Inflammatory macrophage treated with lipopolysaccharide for 1 hour (primary cell): ENCODE data around the gene KRTAP1-4.
"Not testable (repeated sequence)": the region's sequence is repeated elsewhere in the genome, so short reads cannot be mapped to it uniquely, and the experiment has no call there.

ENCODE experiments used
- DNase-seq, 2 donors: peaks; one replicate each; pipeline ENCODE4 v3.0.0-alpha.2; 2020 to 2022

The KRTAP1-4 gene

GRCh38 chr17:41046735-41047465, 16.9 kb upstream of the KRTAP1-4 start, which contains the start of gene KRTAP2-1:
Gene KRTAP2-1 (minus strand): TSS chr17:41047316. CDS start chr17:41047267, 49 bp downstream.
- not testable (repeated sequence) for DNase-seq

DNA sequence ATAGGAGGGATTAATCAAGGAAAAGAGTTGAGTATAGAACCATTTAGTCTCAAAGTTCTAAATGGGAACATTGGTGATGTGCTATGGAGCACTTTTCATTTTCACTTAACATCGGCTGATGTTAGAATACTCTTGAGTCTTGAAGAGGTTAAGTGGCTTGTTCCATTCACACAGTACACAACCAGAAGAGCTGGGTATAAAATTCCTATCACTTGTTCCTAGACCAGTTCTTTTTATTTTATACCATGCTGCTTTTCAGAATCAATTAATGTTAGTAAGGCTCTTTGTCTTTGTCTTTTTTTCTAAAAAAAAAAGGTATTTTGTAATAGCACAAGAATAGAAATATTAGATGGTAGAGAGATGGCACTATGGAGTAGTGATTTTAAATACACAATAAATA, 13.0 kb upstream of the KRTAP1-4 start:
- no peak for DNase-seq

DNA sequence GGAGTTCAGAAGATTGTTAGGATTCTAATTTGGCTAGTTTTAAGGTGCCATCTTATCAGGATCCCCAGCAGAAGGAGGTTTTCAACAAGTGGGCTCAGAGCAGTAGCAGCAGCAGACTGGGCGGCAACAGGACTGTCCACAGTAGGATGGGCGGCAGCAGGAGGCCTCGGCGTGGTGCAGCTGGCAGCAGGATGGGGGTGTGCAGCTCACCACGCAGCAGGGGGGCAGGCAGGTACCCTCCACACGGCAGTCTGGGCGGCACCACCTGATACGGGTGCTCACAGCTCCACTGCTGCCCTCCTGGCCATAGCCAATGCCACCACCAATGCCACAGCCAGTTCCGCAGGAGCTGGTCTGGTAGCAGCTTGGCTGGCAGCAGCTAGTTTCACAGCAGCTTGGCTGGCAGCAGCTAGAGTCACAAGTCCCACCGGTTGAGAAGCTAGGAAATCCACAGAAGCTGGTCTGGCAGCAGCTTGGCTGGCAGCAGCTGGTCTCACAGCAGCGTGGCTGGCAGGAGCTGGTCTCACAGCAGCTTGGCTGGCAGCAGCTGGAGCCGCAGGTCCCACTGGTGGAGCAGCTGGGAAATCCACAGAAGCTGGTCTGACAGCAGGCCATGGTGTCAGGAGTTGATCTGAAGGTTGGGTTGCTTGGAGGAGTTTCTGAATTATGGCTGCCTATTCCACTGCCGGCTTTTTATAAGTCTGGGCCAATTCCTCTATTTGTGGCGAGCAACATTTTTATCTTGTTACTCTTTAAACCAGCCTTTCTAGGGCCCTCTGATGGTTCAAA, 11.0 kb upstream of the KRTAP1-4 start, which contains the start of gene KRTAP1-1:
KRTAP1-1 (minus strand) TSS at position 668 of the 789 bp plus-strand sequence; CDS start at position 615, 53 bp downstream.
- not testable (repeated sequence) for DNase-seq

GRCh38 chr17:41037853-41038350, 7.9 kb upstream of the KRTAP1-4 start:
- DNase-seq, result no peak

DNA sequence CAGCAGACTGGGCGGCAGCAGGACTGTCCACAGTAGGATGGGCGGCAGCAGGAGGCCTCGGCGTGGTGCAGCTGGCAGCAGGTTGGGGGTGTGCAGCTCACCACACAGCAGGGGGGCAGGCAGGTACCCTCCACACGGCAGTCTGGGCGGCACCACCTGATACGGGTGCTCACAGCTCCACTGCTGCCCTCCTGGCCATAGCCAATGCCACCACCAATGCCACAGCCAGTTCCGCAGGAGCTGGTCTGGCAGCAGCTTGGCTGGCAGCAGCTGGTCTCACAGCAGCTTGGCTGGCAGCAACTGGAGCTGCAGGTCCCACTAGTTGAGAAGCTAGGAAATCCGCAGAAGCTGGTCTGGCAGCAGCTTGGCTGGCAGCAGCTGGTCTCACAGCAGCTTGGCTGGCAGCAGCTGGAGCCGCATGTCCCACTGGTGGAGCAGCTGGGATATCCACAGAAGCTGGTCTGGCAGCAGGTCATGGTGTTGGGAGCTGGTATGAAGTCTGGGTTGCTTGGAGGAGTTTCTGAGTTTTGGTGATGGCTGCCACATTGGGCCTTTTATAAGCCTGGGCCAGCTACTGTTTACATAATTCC, 4.4 kb upstream of the KRTAP1-4 start, which contains the start of gene KRTAP1-3:
KRTAP1-3 (minus strand) TSS at position 529 of the 590 bp plus-strand sequence; CDS start at position 476, 53 bp downstream.
- not testable (repeated sequence) for DNase-seq

DNA sequence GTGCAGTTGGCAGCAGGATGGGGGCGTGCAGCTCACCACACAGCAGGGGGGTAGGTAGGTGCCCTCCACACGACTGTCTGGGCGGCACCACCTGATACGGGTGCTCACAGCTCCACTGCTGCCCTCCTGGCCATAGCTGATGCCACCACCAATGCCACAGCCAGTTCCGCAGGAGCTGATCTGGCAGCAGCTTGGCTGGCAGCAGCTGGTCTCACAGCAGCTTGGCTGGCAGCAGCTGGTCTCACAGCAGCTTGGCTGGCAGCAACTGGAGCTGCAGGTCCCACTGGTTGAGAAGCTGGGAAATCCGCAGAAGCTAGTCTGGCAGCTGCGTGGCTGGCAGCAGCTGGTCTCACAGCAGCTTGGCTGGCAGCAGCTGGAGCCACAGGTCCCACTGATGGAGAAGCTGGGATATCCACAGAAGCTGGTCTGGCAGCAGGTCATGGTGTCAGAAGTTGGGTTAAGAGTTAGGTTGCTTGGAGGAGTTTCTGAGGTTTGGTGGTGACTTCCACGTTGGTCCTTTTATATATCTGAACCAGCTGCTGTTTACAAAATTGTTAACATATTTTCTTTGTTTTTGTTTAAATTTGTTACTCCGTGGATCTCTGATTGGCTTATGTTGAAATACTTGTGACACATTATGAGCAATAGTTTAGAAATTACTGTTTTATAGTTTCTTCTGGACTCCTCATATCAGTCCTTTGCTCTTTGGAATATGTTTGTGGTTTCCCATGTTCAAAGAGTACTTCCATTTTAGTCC, 3.1 kb downstream of the KRTAP1-4 start, which contains the start of gene KRTAP1-5:
KRTAP1-5 (minus strand) TSS at position 494 of the 757 bp plus-strand sequence; CDS start at position 441, 53 bp downstream.
- DNase-seq, result no peak

- DNase-seq, result no peak
These were observed 5.3 kb downstream of the KRTAP1-4 start for GRCh38 chr17:41024697-41025096.

DNA sequence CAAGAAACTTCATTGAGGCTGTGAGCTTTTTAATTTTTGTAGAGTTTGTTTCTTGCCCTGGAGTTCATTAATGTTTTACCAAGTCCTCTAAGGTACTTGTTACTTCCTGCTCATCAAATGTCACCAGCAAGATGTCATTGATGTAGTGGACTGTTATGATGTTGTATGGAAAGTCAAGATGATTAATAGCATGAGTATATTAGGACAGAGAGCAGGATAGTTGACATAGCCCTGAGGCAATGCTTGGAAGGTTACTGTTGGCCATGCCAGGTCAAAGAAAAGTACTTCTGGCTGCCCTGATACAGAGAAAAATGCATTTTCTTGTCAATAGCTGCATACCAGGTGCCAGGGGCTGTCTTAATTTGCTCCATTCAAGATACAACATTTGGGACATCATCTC, 9.7 kb downstream of the KRTAP1-4 start:
- no peak for DNase-seq

- no peak for DNase-seq
These were observed 10.6 kb downstream of the KRTAP1-4 start for GRCh38 chr17:41019415-41019814.

DNA sequence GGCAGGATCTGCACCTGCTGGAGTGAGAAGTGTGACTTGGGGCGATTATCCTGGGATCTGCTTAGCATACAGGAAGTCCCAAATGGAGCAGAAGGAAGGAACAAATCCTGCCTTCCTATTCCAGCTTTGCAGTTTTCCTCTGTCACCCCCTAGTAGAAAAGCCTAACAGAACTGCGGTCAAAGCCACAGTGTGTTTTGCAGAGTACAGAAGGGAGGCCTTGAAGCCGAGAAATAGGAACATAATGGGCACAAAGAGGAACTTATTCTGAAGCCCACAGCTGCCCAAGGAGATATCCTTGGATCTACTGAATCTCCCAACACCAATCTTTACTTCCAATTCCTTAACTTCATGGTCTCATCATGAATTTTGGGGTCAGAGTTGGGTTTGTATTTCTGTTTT, 11.5 kb downstream of the KRTAP1-4 start:
- DNase-seq, result no peak

- DNase-seq, result no peak
These were observed 13.3 kb downstream of the KRTAP1-4 start for GRCh38 chr17:41016578-41017215.

DNA sequence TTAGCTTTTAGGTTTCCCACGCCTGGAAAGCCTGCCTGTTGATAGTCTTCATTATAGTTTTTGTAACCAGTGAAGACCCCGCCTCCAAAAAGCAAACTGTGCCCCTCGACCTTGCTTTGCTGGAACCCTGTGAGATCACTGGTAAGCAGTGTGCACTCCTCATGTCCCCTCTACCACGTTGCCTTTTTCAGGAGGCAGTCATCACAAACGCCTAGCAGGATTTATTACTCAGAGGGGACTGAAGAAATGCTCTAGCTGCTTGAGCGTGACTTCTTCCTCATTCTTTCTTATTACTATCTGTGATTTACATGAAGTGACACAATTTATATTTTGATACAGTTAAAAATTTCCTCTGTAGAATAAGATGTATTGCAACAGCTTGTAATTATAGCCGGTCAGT, 14.5 kb downstream of the KRTAP1-4 start:
- DNase-seq, result no peak

GRCh38 chr17:41013606-41014005, 16.4 kb downstream of the KRTAP1-4 start:
- no peak for DNase-seq

- DNase-seq, result no peak
These were observed 16.8 kb downstream of the KRTAP1-4 start for GRCh38 chr17:41013181-41013580.

DNA sequence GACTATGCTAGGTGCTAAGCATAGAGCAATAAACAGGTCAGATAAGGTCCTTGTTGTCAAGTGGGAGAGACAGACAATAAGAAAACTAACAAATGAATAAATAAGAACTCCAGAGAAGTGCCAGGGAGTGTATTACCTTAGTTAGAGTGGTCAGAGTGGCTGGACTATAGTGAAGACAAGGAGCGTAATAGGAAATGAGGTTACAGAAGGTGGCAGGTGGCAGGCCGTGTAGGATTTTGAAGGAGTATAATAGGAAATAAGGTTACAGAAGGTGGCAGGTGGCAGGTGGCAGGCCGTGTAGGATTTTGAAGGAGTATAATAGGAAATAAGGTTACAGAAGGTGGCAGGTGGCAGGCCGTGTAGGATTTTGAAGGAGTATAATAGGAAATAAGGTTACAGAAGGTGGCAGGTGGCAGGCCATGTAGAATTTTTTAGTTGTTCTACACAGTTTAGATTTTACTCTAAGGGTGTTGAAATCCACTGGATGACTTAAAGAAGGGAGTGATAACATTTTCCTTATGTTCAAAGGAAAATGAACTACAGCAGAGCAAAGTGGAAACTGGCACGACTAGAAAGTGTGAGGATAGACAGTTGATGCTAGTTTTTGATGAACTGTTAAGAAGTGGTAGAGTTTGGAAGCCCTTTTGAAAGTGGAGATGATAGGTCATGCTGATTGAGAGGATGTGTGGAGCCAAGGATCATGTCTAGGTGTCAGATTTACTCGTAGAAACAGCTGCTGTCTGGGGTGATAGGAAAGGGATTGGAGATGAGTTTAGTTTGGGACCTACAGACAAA, 17.5 kb downstream of the KRTAP1-4 start:
- DNase-seq, result no peak

GRCh38 chr17:41010441-41010840, 19.6 kb downstream of the KRTAP1-4 start:
- no peak for DNase-seq

GRCh38 chr17:41009936-41010335, 20.1 kb downstream of the KRTAP1-4 start:
- DNase-seq, result no peak

DNA sequence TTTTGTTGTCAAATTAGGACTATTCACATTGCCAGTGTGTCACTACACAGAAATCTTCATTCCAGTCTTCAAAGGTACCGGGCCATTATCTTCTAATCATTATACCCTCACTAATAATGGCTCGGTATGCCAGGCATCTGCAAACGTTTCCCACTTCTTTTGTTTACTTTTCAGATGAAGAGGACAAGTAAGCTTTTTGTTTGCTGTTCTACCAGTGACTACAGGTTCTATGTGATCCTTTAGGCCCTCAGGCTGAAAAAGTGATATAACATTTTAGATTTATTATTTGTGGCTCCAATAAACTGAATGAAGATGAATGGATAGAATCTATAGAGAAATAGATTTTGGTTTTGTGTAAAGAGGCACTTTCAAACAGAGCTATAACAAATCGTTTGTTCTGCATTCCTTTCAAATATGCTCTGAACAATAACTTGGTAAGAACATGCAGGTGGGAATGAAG, 20.7 kb downstream of the KRTAP1-4 start:
- DNase-seq, result no peak

- DNase-seq, result no peak
These were observed 21.2 kb downstream of the KRTAP1-4 start, which contains the start of gene KRTAP3-1 for GRCh38 chr17:41008811-41009210. Gene KRTAP3-1 (minus strand): TSS chr17:41009128. CDS start chr17:41009074, 54 bp downstream.

- no peak for DNase-seq
These were observed 25.6 kb downstream of the KRTAP1-4 start for GRCh38 chr17:41004397-41004796.

DNA sequence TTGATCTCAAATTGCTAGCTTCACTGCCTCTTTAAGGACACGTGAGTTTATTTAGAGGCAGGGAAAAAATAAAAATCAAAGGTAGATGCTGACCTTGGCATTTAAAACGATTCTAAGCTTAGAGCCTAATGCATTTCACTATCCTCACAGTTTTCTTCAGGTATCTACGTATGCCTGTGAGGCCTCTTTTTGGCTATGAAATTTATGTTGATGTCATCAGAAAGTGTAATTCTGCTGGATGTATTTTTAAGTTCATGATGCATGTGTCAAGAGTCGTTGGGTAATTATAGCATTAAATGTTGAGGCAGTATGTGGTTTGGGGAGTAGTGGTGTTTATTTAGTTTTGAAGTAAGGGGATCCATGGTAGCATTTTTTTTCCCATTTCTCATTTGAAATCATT, 26.1 kb downstream of the KRTAP1-4 start:
- no peak for DNase-seq
